ENCODE data around the gene PLXND1.
"Not testable (repeated sequence)": the region's sequence is repeated elsewhere in the genome, so short reads cannot be mapped to it uniquely, and the experiment has no call there.

Gene PLXND1

GRCh38 chr3:129606636-129607390, at the start of gene PLXND1:
Gene PLXND1, minus strand, starts transcription at chr3:129606676. Its CDS starts 37 bp downstream, at chr3:129606639.
- no peak for DNase-seq (ENCODE audit: low read depth)

- DNase-seq (ENCODE audit: low read depth): no peak
These were observed 48.8 kb upstream of the PLXND1 start for GRCh38 chr3:129655291-129655700.

GRCh38 chr3:129654131-129654530, 47.7 kb upstream of the PLXND1 start:
- no peak for DNase-seq (ENCODE audit: low read depth)

GRCh38 chr3:129653019-129653418, 46.5 kb upstream of the PLXND1 start:
- no peak for DNase-seq (ENCODE audit: low read depth)

GRCh38 chr3:129651435-129652202, 45.1 kb upstream of the PLXND1 start:
- no peak for DNase-seq (ENCODE audit: low read depth)

- no peak for DNase-seq (ENCODE audit: low read depth)
These were observed 43.9 kb upstream of the PLXND1 start for GRCh38 chr3:129650256-129650872.

GRCh38 chr3:129648391-129648790, 41.9 kb upstream of the PLXND1 start:
- DNase-seq (ENCODE audit: low read depth): no peak

- DNase-seq (ENCODE audit: low read depth): no peak
These were observed 38.8 kb upstream of the PLXND1 start for GRCh38 chr3:129645286-129645685.

GRCh38 chr3:129644836-129645235, 38.4 kb upstream of the PLXND1 start:
- DNase-seq (ENCODE audit: low read depth): no peak

GRCh38 chr3:129641567-129642260, 35.2 kb upstream of the PLXND1 start:
- not testable (repeated sequence) for DNase-seq (ENCODE audit: low read depth)

GRCh38 chr3:129640985-129641384, 34.5 kb upstream of the PLXND1 start:
- not testable (repeated sequence) for DNase-seq (ENCODE audit: low read depth)

- DNase-seq (ENCODE audit: low read depth): no peak
These were observed 32.0 kb upstream of the PLXND1 start for GRCh38 chr3:129638481-129638880.

GRCh38 chr3:129636082-129636481, 29.6 kb upstream of the PLXND1 start:
- DNase-seq (ENCODE audit: low read depth): no peak

GRCh38 chr3:129635656-129636055, 29.2 kb upstream of the PLXND1 start:
- DNase-seq (ENCODE audit: low read depth): no peak

GRCh38 chr3:129633751-129634481, 27.4 kb upstream of the PLXND1 start:
- no peak for DNase-seq (ENCODE audit: low read depth)

- no peak for DNase-seq (ENCODE audit: low read depth)
These were observed 26.5 kb upstream of the PLXND1 start for GRCh38 chr3:129632977-129633376.

GRCh38 chr3:129632556-129632955, 26.1 kb upstream of the PLXND1 start:
- no peak for DNase-seq (ENCODE audit: low read depth)

GRCh38 chr3:129632056-129632455, 25.6 kb upstream of the PLXND1 start:
- no peak for DNase-seq (ENCODE audit: low read depth)

- no peak for DNase-seq (ENCODE audit: low read depth)
These were observed 22.5 kb upstream of the PLXND1 start for GRCh38 chr3:129629011-129629410.

- DNase-seq (ENCODE audit: low read depth): no peak
These were observed 21.7 kb upstream of the PLXND1 start for GRCh38 chr3:129628169-129628522.

GRCh38 chr3:129627350-129628168, 21.1 kb upstream of the PLXND1 start:
- no peak for DNase-seq (ENCODE audit: low read depth)
